Measurements from ENCODE around the gene RBM8A. TPM values are rescaled to one million over a fixed set of nuclear protein-coding genes. Genes with fewer than 3 reads are reported as not detected.
"Not testable (repeated sequence)": the region's sequence is repeated elsewhere in the genome, so short reads cannot be mapped to it uniquely, and the experiment has no call there.

Gene RBM8A
- total RNA-seq, 1 donor from 2014 or later = 177 TPM

DNA sequence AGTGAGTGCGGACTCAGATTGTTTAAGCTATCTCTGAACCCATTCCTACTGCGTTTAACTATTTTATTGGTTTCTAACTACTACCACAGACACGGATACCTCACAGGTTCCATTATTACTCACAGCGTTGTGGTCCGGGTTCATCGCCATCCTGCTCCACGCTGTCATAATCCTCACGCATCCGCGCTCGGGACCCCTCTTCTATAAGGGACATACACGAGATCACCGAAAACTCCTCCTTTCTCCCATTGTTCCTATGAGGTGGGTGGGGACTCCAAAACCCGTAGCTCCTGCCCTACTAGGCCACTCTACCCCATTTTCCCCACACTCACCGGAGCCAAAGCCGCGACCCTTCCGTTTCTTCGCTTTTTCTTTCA is 610 bp downstream of the RBM8A start:
- peak overlapping the region; percentile 98 for H3K9ac ChIP-seq (ENCODE audit: low read length)
- peak overlapping the region; percentile 92 for H3K4me2 ChIP-seq (ENCODE audit: low read length)
- H3K27me3 ChIP-seq (ENCODE audit: insufficient read depth, low read length) = no peaks in the 10 kb centered on the region
- TF ChIP-seq CTCF (IDR thresholded peaks at IDR 0.05; ENCODE audit: insufficient read depth, low read depth, low read length) = no peak
- no peak for TF ChIP-seq EZH2 (IDR thresholded peaks at IDR 0.05; ENCODE audit: insufficient read depth, low read length)
- H3K9me3 ChIP-seq (ENCODE audit: insufficient read depth, low read depth, low read length) = no peaks in the 10 kb centered on the region
- H3K27ac Mint-ChIP-seq (ENCODE audit: unreplicated experiment) = no peak overlapping the region
- H3K36me3 ChIP-seq (ENCODE audit: insufficient read depth, low read length) = peaks cover 10% of the 10 kb centered on the region
- peaks cover 4% of the 10 kb centered on the region for H4K20me1 ChIP-seq (ENCODE audit: insufficient read depth, low read length)
- H3K27ac ChIP-seq (ENCODE audit: low read depth, low read length) = peak overlapping the region; percentile 96
- H3K27me3 Mint-ChIP-seq (ENCODE audit: low read depth, unreplicated experiment) = no peaks in the 10 kb centered on the region
- H3K4me3 ChIP-seq (ENCODE audit: insufficient read depth, low read depth, low read length) = peak overlapping the region; percentile 98
- peak overlapping the region; percentile 88 for H2AFZ ChIP-seq (ENCODE audit: low read depth, low read length)
- no peak for FAIRE-seq
- peak; percentile 39 for DNase-seq (ENCODE audit: low read depth)
- peaks cover 9% of the 10 kb centered on the region for H3K4me1 ChIP-seq (ENCODE audit: insufficient read depth, low read length)
- peaks cover 20% of the 10 kb centered on the region for H3K79me2 ChIP-seq (ENCODE audit: insufficient read depth, low read length)
- peaks cover 2% of the 10 kb centered on the region for H3K9me3 Mint-ChIP-seq (ENCODE audit: unreplicated experiment)
- H3K4me3 Mint-ChIP-seq (ENCODE audit: unreplicated experiment) = no peak overlapping the region
- peaks cover 9% of the 10 kb centered on the region for H3K4me1 Mint-ChIP-seq (ENCODE audit: low read depth, unreplicated experiment)
- peaks cover 7% of the 10 kb centered on the region for H3K36me3 Mint-ChIP-seq (ENCODE audit: low read depth, unreplicated experiment)

GRCh38 chr1:145922266-145922665 is 5.0 kb downstream of the RBM8A start:
- no peaks in the 10 kb centered on the region for H3K27me3 Mint-ChIP-seq (ENCODE audit: low read depth, unreplicated experiment)
- Histone ChIP-seq H3K79me2 (ENCODE audit: insufficient read depth, low read length) (peaks cover 31% of the 10 kb centered on the region), H3K4me2 (ENCODE audit: low read length) (no peak overlapping the region), H3K36me3 (ENCODE audit: insufficient read depth, low read length) (peaks cover 10% of the 10 kb centered on the region), H3K27ac (ENCODE audit: low read depth, low read length) (no peak overlapping the region), H3K4me3 (ENCODE audit: insufficient read depth, low read depth, low read length) (no peak overlapping the region), H3K9me3 (ENCODE audit: insufficient read depth, low read depth, low read length) (no peaks in the 10 kb centered on the region), H2AFZ (ENCODE audit: low read depth, low read length) (no peak overlapping the region), H3K27me3 (ENCODE audit: insufficient read depth, low read length) (no peaks in the 10 kb centered on the region), H3K4me1 (ENCODE audit: insufficient read depth, low read length) (peaks cover 28% of the 10 kb centered on the region), H4K20me1 (ENCODE audit: insufficient read depth, low read length) (peaks cover 4% of the 10 kb centered on the region), H3K9ac (ENCODE audit: low read length) (no peak overlapping the region)
- no peaks in the 10 kb centered on the region for H3K9me3 Mint-ChIP-seq (ENCODE audit: unreplicated experiment)
- H3K4me3 Mint-ChIP-seq (ENCODE audit: unreplicated experiment) = no peak overlapping the region
- DNase-seq (ENCODE audit: low read depth) (no peak), FAIRE-seq (no peak)
- peaks cover 22% of the 10 kb centered on the region for H3K4me1 Mint-ChIP-seq (ENCODE audit: low read depth, unreplicated experiment)
- no peak for TF ChIP-seq EZH2 (IDR thresholded peaks at IDR 0.05; ENCODE audit: insufficient read depth, low read length)
- no peak for TF ChIP-seq CTCF (IDR thresholded peaks at IDR 0.05; ENCODE audit: insufficient read depth, low read depth, low read length)
- peaks cover 8% of the 10 kb centered on the region for H3K36me3 Mint-ChIP-seq (ENCODE audit: low read depth, unreplicated experiment)
- H3K27ac Mint-ChIP-seq (ENCODE audit: unreplicated experiment) = no peak overlapping the region

GRCh38 chr1:145920297-145920696 is 7.0 kb downstream of the RBM8A start:
- not testable (repeated sequence) for FAIRE-seq; H3K36me3 Mint-ChIP-seq (ENCODE audit: low read depth, unreplicated experiment); H3K9me3 Mint-ChIP-seq (ENCODE audit: unreplicated experiment); H3K27me3 Mint-ChIP-seq (ENCODE audit: low read depth, unreplicated experiment); H3K27me3 ChIP-seq (ENCODE audit: insufficient read depth, low read length); H3K9me3 ChIP-seq (ENCODE audit: insufficient read depth, low read depth, low read length); H3K4me3 ChIP-seq (ENCODE audit: insufficient read depth, low read depth, low read length); H3K4me2 ChIP-seq (ENCODE audit: low read length); DNase-seq (ENCODE audit: low read depth); H3K27ac ChIP-seq (ENCODE audit: low read depth, low read length); H4K20me1 ChIP-seq (ENCODE audit: insufficient read depth, low read length); H2AFZ ChIP-seq (ENCODE audit: low read depth, low read length); H3K27ac Mint-ChIP-seq (ENCODE audit: unreplicated experiment); H3K9ac ChIP-seq (ENCODE audit: low read length); H3K36me3 ChIP-seq (ENCODE audit: insufficient read depth, low read length)
- H3K4me3 Mint-ChIP-seq (ENCODE audit: unreplicated experiment) = peak overlapping the region; percentile 75
- peaks cover 15% of the 10 kb centered on the region for H3K4me1 Mint-ChIP-seq (ENCODE audit: low read depth, unreplicated experiment)
- peaks cover 20% of the 10 kb centered on the region for H3K4me1 ChIP-seq (ENCODE audit: insufficient read depth, low read length)
- H3K79me2 ChIP-seq (ENCODE audit: insufficient read depth, low read length) = peaks cover 17% of the 10 kb centered on the region

Measured in astrocyte (in vitro differentiated cells and primary cell).